ENCODE results near the gene DISP2.

DISP2 gene

GRCh38 chr15:40357723-40358470 lies at the start of gene DISP2:
Gene DISP2, plus strand, starts transcription at chr15:40358219. Its CDS starts 103 bp downstream, at chr15:40358322.
- peak; percentile 86 for DNase-seq

GRCh38 chr15:40309344-40309862 lies 48.6 kb upstream of the DISP2 start:
- no peak for DNase-seq

- DNase-seq: peak; percentile 32
These were observed 47.7 kb upstream of the DISP2 start for GRCh38 chr15:40310001-40310959.

GRCh38 chr15:40310993-40311392 lies 47.0 kb upstream of the DISP2 start:
- no peak for DNase-seq

- no peak for DNase-seq
These were observed 45.5 kb upstream of the DISP2 start for GRCh38 chr15:40312370-40313158.

- DNase-seq: peak; percentile 35
These were observed 44.3 kb upstream of the DISP2 start for GRCh38 chr15:40313531-40314398.

- DNase-seq: peak; percentile 83
These were observed 43.2 kb upstream of the DISP2 start for GRCh38 chr15:40314723-40315276.

GRCh38 chr15:40316931-40317330 lies 41.1 kb upstream of the DISP2 start:
- DNase-seq: no peak

- no peak for DNase-seq
These were observed 40.4 kb upstream of the DISP2 start for GRCh38 chr15:40317580-40317979.

GRCh38 chr15:40320409-40320808 lies 37.6 kb upstream of the DISP2 start:
- DNase-seq: no peak

GRCh38 chr15:40320931-40321371 lies 37.1 kb upstream of the DISP2 start:
- peak; percentile 66 for DNase-seq

- DNase-seq: no peak
These were observed 35.3 kb upstream of the DISP2 start for GRCh38 chr15:40322531-40323238.

- DNase-seq: peak; percentile 96
These were observed 34.6 kb upstream of the DISP2 start, which contains the start of gene INAFM2 for GRCh38 chr15:40323239-40323952. Gene INAFM2, plus strand, starts transcription at chr15:40323692. Its CDS starts 364 bp downstream, at chr15:40324056.

- DNase-seq: no peak
These were observed 33.8 kb upstream of the DISP2 start for GRCh38 chr15:40323953-40324937.

GRCh38 chr15:40325188-40325587 lies 32.8 kb upstream of the DISP2 start:
- no peak for DNase-seq

GRCh38 chr15:40325700-40326099 lies 32.3 kb upstream of the DISP2 start:
- DNase-seq: no peak

GRCh38 chr15:40327457-40327856 lies 30.6 kb upstream of the DISP2 start:
- no peak for DNase-seq

- peak; percentile 76 for DNase-seq
These were observed 29.8 kb upstream of the DISP2 start for GRCh38 chr15:40328176-40328575.
